ENCODE measurements around the gene SPIRE1.
"Not testable (repeated sequence)": the region's sequence is repeated elsewhere in the genome, so short reads cannot be mapped to it uniquely, and the experiment has no call there.

The SPIRE1 gene

DNA sequence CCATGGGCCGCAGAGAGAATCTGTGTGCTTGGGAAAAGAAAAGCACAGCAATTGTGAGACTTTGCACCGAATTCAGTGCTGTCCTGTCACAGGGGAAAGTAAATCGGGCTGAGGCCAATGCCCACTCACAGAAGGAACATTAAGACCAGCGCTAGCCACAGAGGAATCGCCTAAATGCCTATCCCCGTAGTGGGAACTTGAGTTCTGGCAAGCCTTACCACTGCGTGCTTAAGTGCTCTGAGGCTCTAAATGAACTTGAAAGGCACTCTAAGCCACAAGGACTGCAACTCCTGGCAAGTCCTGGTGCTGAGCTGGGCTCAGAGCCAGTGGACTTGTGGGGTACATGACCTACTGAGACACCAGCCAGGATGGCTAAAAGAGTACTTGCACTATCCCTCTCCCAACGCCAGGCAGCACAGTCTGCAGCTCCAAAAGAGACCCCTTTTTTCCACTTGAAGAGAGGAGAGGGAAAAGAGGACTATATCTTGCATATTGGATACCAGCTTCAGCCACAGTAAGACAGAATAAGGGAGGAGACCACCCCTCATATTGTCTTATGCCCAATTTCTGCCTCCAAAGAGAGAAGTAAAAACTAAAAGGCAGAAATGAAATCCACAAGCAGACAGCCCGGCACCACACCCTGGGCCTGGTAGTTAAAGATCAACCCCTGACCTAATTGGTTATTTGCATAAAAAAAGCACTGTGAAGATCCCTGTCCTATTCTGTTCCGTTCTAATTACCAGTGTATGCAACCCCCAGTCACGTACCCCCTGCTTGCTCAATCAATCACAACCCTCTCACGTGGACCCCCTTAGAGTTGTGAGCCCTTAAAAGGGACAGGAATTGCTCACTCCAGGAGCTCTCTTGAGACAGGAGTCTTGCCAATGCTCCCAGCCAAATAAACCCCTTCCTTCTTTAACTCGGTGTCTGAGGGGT, 105.7 kb downstream of the SPIRE1 start:
- not testable (repeated sequence) for DNase-seq

GRCh38 chr18:12551466-12551865, 106.4 kb downstream of the SPIRE1 start:
- DNase-seq, result not testable (repeated sequence)

GRCh38 chr18:12543697-12544096, 114.2 kb downstream of the SPIRE1 start:
- no peak for DNase-seq

- DNase-seq, result no peak
These were observed 117.2 kb downstream of the SPIRE1 start for GRCh38 chr18:12540751-12541150.

DNA sequence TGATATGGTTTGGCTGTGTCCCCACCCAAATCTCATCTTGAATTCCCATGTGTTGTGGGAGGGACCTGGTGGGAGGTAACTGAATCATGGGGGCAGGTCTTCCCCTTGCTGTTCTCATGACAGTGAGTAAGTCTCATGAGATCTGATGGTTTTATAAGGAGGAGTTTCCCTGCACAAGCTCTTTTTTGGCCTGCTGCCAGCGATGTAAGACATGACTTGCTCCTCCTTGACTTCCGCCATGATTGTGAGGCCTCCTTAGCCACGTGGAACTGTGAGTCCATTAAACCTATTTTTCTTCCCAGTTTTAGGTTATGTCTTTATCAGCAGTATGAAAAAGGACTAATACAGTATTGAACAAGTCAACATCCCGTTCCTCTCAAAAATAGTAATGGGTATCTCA, 118.7 kb downstream of the SPIRE1 start:
- not testable (repeated sequence) for DNase-seq

DNA sequence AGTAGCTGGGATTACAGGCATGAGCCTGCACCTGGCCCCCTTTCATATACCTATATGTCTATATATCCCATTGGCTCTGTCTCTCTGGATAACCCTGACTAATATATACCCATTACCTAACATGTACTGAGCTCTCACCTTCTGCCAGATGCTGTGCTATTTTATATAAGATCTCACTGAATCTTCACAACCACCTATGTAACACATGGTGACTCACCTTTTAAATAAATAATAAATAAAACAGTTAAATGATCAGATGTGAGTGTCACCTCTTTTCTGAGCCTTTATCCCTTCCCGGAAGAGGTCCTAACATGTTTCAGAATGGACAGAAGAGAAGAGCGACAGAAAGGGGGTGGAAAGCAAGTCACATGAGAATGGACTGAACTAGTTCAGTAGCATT, 123.1 kb downstream of the SPIRE1 start:
- no peak for DNase-seq

DNA sequence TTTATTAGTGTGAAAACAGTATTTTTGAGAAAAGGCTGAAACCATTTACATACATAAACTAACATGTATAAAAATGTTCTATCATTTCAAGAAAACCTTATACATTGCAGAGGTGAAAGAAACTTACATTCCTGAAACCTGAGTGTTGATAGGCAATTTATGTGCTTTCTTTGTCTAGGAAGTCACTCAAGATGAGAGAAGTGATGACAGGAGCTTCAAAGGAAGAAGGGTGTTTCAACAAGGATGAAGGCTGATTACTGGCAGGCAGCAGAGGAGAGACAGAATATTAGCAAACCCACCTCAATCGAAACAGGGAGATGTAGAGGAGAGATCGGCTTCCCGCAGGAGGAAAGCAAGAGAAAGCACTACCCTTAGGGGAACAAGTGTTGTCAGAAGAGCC, 125.2 kb downstream of the SPIRE1 start:
- DNase-seq, result no peak

DNA sequence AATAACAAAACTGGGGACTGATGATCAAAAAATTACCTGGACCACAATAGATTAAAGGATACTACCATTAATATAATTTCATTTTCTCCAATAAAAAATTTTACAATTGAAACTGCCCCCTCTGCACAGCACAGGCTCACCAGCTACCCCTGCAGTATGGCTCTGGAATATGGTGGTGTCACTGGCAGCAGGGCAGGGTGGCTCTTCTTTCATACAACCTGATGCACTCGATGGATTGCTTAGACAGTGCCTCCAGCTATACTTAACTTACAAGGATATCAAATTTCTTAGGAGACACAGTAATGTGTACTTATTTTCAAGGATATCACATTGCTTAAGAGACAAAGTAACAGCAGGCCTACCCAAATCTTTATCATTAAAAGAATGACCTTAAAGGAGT, 126.2 kb downstream of the SPIRE1 start:
- DNase-seq, result no peak

DNA sequence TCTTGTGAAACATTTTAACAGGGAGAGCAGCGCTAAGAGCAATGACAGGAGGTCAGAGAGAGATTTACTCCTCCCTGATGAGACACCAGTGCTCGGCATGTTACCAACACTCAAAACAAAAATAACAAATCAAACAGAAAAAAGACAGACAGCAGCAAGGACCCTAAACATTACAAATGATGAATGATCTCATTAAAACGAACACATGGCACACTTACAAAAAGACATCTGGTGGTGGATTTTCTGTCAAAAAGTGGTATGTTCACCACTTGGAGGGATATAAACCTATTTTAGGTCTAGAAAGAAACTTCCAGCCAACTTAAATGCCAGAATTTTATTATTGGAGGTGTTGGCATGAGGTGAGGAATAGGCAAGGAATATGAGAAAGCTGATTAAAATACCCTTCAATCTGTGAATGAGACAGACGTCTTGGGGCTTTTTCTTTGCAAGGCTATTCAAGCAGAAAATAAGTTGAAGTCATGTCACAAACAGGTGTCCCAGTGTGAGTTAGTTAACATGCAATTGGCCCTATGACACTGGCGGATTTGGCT, 137.4 kb downstream of the SPIRE1 start:
- DNase-seq, result no peak

GRCh38 chr18:12518832-12519531, 138.9 kb downstream of the SPIRE1 start:
- no peak for DNase-seq

- DNase-seq, result no peak
These were observed 139.6 kb downstream of the SPIRE1 start for GRCh38 chr18:12518326-12518725.

DNA sequence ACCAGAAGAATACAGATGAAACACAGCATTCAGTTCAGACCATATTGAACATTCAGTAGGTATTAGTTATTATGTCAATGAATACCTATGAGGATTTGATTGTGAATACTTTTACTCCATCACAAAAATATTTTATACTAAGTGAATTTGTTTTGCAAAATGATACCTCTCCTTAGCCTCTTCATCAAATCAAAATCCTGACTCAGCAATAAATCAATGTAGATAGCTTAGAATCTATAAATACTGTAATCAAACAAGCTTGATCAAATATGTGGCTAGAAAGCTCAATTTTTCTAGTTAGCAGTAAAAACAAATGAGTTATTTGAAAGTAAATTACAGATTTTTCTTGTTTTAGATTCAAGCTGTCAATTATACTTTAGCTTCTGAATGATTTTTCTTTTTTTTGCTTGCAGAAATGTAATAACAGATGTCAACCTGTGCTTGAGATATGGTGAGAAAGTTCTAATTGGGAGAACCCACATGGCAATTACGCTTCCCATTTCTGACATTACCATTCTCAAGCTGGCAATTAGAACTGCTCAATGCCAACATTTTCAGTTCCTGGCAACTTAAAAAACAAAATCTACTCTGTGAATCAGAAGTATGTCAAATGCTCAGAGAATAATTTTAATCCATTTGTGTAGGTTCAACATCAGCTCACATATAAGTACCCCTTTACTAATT, 140.6 kb downstream of the SPIRE1 start:
- DNase-seq, result no peak

- DNase-seq, result no peak
These were observed 141.8 kb downstream of the SPIRE1 start for GRCh38 chr18:12516049-12516630.

DNA sequence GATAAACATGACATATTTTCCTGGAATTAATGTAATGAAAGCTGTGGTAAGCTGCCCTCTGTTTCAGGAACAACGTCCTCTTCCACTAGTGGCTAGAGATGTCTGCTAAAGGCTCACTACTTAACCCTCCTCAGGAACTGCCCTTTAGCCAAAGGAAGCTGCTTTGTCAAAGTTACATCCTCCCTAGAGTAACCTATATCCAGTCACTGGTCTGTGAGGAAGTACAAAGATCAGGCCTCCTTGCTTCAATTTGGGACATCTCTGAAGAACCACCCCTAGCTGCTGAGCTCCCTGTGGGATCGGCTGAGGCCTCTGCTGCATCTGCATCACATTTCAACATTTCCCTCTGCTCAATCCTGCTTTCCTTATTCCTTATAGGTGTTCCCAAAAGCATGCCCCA, 142.4 kb downstream of the SPIRE1 start:
- no peak for DNase-seq

DNA sequence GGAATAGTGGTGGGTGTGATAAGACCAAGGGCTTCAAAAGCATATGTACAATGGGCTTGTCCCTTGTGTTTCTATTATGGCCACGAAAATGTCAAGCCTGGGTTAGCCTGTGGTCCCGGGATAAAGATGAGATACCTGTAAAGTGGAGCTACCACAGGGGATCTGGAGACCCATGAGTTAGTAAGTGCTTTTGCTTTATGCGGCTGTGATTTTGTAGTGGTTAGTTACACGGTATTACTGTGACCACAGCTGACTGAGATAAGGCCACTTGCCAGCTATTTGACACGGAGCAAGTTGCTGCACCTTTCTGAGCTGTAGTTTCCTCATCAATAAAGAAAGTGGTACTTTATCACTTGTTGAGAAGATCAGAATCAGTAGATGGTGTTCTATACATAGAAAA, 150.9 kb downstream of the SPIRE1 start:
- DNase-seq, result no peak

DNA sequence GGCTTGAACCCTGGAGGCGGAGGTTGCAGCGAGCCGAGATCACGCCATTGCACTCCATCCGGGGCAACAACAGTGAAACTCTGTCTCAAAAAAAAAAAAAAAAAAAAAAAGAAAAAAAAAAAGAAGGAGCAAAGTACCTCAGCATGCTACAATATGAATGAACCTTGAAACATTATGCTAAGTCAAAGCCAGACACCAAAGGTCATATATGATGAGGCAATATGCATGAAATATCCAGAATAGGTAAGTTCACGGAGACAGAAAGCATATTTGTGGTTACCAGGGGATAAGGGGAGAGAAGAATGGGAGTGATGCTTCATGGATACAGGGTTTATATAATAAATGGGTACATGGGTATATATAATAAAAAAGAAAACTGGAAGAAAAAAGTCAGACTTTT, 156.9 kb downstream of the SPIRE1 start:
- no peak for DNase-seq

- DNase-seq, result no peak
These were observed 160.1 kb downstream of the SPIRE1 start for GRCh38 chr18:12497839-12498238.

DNA sequence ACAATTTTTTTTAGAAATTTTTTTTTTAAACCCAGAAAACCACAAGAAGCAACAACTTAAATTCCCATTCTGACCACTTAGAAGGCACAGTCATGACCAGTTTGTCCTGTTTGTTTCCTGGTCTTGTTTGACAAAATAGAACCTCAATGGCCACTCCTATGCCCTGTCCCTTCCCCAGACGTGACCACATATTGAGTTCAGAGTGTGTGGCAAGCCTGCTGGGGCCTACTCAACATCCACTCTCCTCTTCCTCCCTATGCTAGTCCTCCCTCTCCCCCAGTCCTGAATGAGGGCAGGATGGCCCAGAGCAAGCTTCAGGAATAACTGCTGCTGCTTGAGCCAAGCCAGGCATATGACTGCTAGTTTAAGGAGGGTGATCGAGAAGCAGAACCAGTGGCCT, 160.6 kb downstream of the SPIRE1 start:
- DNase-seq, result no peak

- no peak for DNase-seq
These were observed 165.0 kb downstream of the SPIRE1 start for GRCh38 chr18:12492907-12493306.

GRCh38 chr18:12491611-12492435, 166.1 kb downstream of the SPIRE1 start:
- no peak for DNase-seq

GRCh38 chr18:12485479-12486105, 172.3 kb downstream of the SPIRE1 start:
- DNase-seq, result no peak

All from activated CD4-positive, alpha-beta T cell treated with anti-CD3 and anti-CD28 coated beads for 4 hours (primary cell).